Cerebellar cortex (tissue), 1 donor: ENCODE data around the gene PAX9.
"Not testable (repeated sequence)": the region's sequence is repeated elsewhere in the genome, so short reads cannot be mapped to it uniquely, and the experiment has no call there.

Source experiments
- DNase-seq: peaks from one replicate; pipeline ENCODE4 v3.0.0-alpha.2; 2015; ENCODE audit warnings: low spot score

Gene PAX9

GRCh38 chr14:36672095-36672494 lies 10.4 kb downstream of the PAX9 start:
- no peak for DNase-seq

- no peak for DNase-seq
Measured at GRCh38 chr14:36674659-36675058, 13.0 kb downstream of the PAX9 start.

- DNase-seq, result no peak
Measured at GRCh38 chr14:36675581-36675980, 13.9 kb downstream of the PAX9 start.

GRCh38 chr14:36676236-36676635 lies 14.6 kb downstream of the PAX9 start:
- DNase-seq, result no peak

- no peak for DNase-seq
Measured at GRCh38 chr14:36682338-36682737, 20.7 kb downstream of the PAX9 start.

GRCh38 chr14:36683083-36683724 lies 21.5 kb downstream of the PAX9 start:
- DNase-seq, result no peak

- no peak for DNase-seq
Measured at GRCh38 chr14:36684946-36685345, 23.3 kb downstream of the PAX9 start.

- DNase-seq, result no peak
Measured at GRCh38 chr14:36690311-36691040, 28.8 kb downstream of the PAX9 start.

- not testable (repeated sequence) for DNase-seq
Measured at GRCh38 chr14:36699420-36699819, 37.8 kb downstream of the PAX9 start.

GRCh38 chr14:36700651-36701050 lies 39.0 kb downstream of the PAX9 start:
- no peak for DNase-seq

GRCh38 chr14:36701132-36701531 lies 39.5 kb downstream of the PAX9 start:
- DNase-seq, result no peak

GRCh38 chr14:36702474-36702873 lies 40.8 kb downstream of the PAX9 start:
- no peak for DNase-seq

- no peak for DNase-seq
Measured at GRCh38 chr14:36707570-36707969, 45.9 kb downstream of the PAX9 start.

- DNase-seq, result no peak
Measured at GRCh38 chr14:36713960-36714703, 52.5 kb downstream of the PAX9 start.

GRCh38 chr14:36716614-36717184 lies 55.0 kb downstream of the PAX9 start:
- no peak for DNase-seq

GRCh38 chr14:36717363-36717762 lies 55.7 kb downstream of the PAX9 start:
- no peak for DNase-seq

- DNase-seq, result no peak
Measured at GRCh38 chr14:36718216-36718615, 56.6 kb downstream of the PAX9 start.

- DNase-seq, result no peak
Measured at GRCh38 chr14:36719823-36720222, 58.2 kb downstream of the PAX9 start.

- DNase-seq, result no peak
Measured at GRCh38 chr14:36720657-36721056, 59.0 kb downstream of the PAX9 start.

GRCh38 chr14:36721877-36722276 lies 60.2 kb downstream of the PAX9 start:
- no peak for DNase-seq

- DNase-seq, result no peak
Measured at GRCh38 chr14:36723530-36723929, 61.9 kb downstream of the PAX9 start.

- DNase-seq, result no peak
Measured at GRCh38 chr14:36724162-36724561, 62.5 kb downstream of the PAX9 start.

- DNase-seq, result no peak
Measured at GRCh38 chr14:36726128-36726527, 64.5 kb downstream of the PAX9 start.
